ENCODE results near the gene PCDHA6.
"Not testable (repeated sequence)": the region's sequence is repeated elsewhere in the genome, so short reads cannot be mapped to it uniquely, and the experiment has no call there.

Gene PCDHA6

DNA sequence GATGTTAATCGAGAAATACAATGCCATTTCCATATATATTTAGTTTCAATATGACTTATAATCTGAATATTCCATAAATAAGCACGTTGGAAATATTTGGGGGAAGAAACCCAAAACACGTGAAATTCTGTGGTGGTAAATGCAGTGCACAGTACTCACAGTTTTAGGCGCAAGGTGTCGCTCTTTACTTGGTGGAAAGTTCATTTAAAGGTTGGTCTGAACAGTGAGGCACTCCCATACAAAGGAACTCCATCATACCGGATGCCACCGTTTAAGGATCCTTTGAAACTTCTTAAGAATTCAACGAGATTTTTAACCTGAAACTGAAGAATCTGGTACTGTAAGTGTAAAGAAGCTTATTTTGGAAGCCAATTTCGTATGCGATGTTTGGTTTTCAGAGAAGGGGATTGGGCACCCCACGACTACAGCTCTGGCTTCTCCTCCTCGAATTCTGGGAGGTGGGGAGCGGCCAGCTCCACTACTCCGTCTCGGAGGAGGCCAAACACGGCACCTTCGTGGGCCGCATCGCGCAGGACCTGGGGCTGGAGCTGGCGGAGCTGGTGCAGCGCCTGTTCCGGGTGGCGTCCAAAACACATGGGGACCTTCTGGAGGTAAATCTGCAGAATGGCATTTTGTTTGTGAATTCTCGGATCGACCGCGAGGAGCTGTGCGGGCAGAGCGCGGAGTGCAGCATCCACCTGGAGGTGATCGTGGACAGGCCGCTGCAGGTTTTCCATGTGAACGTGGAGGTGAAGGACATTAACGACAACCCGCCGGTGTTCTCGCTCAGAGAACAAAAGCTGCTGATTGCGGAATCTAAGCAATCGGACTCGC lies 41.2 kb downstream of the PCDHA6 start, which contains the start of gene PCDHA11:
TSS of gene PCDHA11 (plus strand) at position 237 of the 834 bp plus-strand sequence. CDS start at position 384, 147 bp downstream.
- no peak for DNase-seq

DNA sequence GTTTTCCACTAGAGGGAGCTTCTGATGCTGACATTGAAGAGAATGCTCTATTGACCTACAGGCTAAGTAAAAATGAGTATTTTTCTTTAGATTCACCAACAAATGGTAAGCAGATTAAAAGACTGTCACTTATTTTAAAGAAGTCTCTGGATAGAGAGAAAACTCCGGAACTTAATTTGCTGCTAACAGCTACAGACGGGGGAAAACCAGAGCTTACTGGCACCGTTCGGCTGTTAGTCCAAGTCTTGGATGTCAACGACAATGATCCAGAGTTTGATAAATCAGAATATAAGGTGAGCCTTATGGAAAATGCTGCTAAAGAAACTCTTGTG lies 41.8 kb downstream of the PCDHA6 start:
- no peak for DNase-seq

DNA sequence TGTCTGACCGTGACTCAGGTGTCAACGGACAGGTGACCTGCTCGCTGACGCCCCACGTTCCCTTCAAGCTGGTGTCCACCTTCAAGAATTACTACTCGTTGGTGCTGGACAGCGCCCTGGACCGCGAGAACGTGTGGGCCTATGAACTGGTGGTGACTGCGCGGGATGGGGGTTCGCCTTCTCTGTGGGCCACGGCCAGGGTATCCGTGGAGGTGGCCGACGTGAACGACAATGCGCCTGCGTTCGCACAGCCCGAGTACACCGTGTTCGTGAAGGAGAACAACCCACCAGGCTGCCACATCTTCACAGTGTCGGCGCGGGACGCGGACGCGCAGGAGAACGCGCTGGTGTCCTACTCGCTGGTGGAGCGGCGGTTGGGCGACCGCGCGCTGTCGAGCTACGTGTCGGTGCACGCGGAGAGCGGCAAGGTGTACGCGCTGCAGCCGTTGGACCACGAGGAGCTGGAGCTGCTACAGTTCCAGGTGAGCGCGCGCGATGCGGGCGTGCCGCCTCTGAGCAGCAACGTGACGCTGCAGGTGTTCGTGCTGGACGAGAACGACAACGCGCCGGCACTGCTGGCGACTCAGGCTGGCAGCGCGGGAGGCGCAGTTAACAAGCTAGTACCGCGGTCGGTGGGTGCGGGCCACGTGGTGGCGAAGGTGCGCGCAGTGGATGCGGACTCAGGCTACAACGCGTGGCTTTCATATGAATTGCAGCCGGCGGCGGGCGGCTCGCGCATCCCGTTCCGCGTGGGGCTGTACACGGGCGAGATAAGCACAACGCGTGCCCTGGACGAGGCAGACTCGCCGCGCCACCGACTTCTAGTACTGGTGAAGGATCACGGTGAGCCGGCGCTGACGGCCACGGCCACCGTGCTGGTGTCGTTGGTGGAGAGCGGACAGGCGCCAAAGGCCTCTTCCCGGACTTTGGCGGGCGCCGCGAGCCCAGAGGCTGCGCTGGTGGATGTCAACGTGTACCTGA lies 42.8 kb downstream of the PCDHA6 start:
- no peak for DNase-seq

DNA sequence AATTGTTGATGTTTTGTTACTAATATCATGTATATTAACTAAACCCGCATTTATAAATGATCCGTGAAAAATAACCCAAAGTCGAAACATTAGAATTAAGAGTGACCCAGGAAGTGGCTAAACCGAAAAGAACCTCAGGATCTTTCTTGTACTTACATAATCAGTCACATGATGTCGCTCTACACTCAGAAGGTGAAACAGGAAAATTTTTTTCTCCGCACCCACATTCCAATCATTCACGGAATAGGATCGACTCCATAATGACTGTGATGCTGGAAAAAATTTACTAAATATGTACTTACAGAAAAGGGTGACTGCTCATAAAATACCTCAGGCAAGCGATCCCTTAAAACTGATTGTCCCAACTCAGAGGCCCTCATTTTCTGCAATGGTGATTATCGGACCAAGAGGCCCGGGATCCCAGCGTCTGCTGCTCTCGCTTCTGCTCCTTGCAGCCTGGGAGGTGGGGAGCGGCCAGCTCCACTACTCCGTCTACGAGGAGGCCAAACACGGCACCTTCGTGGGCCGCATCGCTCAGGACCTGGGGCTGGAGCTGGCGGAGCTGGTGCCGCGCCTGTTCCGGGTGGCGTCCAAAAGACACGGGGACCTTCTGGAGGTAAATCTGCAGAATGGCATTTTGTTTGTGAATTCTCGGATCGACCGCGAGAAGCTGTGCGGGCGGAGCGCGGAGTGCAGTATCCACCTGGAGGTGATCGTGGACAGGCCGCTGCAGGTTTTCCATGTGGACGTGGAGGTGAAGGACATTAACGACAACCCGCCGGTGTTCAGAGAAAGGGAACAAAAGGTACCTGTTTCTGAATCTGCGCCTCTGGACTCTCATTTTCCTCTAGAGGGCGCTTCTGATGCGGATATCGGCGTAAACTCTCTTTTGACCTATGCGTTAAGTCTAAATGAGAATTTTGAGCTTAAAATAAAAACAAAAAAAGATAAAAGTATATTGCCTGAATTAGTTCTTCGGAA lies 47.6 kb downstream of the PCDHA6 start, which contains the start of gene PCDHA12:
TSS of gene PCDHA12 (plus strand) at position 224 of the 981 bp plus-strand sequence. CDS start at position 389, 165 bp downstream.
- no peak for DNase-seq

DNA sequence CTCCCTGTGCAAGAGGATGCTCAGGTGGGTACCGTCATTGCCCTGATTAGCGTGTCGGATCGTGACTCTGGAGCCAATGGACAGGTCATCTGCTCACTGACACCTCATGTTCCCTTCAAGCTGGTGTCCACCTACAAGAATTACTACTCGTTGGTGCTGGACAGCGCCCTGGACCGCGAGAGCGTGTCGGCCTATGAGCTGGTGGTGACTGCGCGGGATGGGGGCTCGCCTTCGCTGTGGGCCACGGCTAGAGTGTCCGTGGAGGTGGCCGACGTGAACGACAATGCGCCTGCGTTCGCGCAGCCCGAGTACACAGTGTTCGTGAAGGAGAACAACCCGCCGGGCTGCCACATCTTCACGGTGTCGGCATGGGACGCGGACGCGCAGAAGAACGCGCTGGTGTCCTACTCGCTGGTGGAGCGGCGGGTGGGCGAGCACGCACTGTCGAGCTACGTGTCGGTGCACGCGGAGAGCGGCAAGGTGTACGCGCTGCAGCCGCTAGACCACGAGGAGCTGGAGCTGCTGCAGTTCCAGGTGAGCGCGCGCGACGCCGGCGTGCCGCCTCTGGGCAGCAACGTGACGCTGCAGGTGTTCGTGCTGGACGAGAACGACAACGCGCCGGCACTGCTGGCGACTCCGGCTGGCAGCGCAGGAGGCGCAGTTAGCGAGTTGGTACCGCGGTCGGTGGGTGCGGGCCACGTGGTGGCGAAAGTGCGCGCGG lies 48.9 kb downstream of the PCDHA6 start:
- DNase-seq: not testable (repeated sequence)

DNA sequence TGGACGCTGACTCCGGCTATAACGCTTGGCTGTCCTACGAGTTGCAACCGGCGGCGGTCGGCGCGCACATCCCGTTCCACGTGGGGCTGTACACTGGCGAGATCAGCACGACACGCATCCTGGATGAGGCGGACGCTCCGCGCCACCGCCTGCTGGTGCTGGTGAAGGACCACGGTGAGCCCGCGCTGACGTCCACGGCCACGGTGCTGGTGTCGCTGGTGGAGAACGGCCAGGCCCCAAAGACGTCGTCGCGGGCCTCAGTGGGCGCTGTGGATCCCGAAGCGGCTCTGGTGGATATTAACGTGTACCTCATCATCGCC lies 49.5 kb downstream of the PCDHA6 start:
- DNase-seq: no peak
